ENCODE data around the gene ADSS2.

Gene ADSS2

GRCh38 chr1:244445320-244446181, 6.2 kb downstream of the ADSS2 start:
- DNase-seq (ENCODE audit: low read depth in 2 of 2) = peak in 1 of 2 experiments; percentile 20

- DNase-seq (ENCODE audit: low read depth in 2 of 2) = no peak
Measured at GRCh38 chr1:244444854-244445253, 6.9 kb downstream of the ADSS2 start.

GRCh38 chr1:244442850-244443249, 8.9 kb downstream of the ADSS2 start:
- DNase-seq (ENCODE audit: low read depth in 2 of 2) = no peak

GRCh38 chr1:244439391-244440032, 12.2 kb downstream of the ADSS2 start:
- no peak for DNase-seq (ENCODE audit: low read depth in 2 of 2)

GRCh38 chr1:244437086-244437468, 14.6 kb downstream of the ADSS2 start:
- peak in 1 of 2 experiments; percentile 24 for DNase-seq (ENCODE audit: low read depth in 2 of 2)

- no peak for DNase-seq (ENCODE audit: low read depth in 2 of 2)
Measured at GRCh38 chr1:244436336-244437085, 15.2 kb downstream of the ADSS2 start.

GRCh38 chr1:244435562-244436205, 16.0 kb downstream of the ADSS2 start:
- peak in 1 of 2 experiments; percentile 24 for DNase-seq (ENCODE audit: low read depth in 2 of 2)

GRCh38 chr1:244431166-244431565, 20.5 kb downstream of the ADSS2 start:
- DNase-seq (ENCODE audit: low read depth in 2 of 2) = no peak

GRCh38 chr1:244429818-244430217, 21.9 kb downstream of the ADSS2 start:
- DNase-seq (ENCODE audit: low read depth in 2 of 2) = no peak

- no peak for DNase-seq (ENCODE audit: low read depth in 2 of 2)
Measured at GRCh38 chr1:244427647-244428046, 24.1 kb downstream of the ADSS2 start.

GRCh38 chr1:244424649-244425334, 26.9 kb downstream of the ADSS2 start:
- no peak for DNase-seq (ENCODE audit: low read depth in 2 of 2)

- DNase-seq (ENCODE audit: low read depth in 2 of 2) = no peak
Measured at GRCh38 chr1:244422174-244422573, 29.5 kb downstream of the ADSS2 start.

GRCh38 chr1:244419024-244419423, 32.7 kb downstream of the ADSS2 start:
- no peak for DNase-seq (ENCODE audit: low read depth in 2 of 2)

- DNase-seq (ENCODE audit: low read depth in 2 of 2) = peak in 1 of 2 experiments; percentile 17
Measured at GRCh38 chr1:244414543-244414942, 37.2 kb downstream of the ADSS2 start.

- no peak for DNase-seq (ENCODE audit: low read depth in 2 of 2)
Measured at GRCh38 chr1:244413736-244414135, 38.0 kb downstream of the ADSS2 start.

GRCh38 chr1:244412176-244412575, 39.5 kb downstream of the ADSS2 start:
- no peak for DNase-seq (ENCODE audit: low read depth in 2 of 2)

- DNase-seq (ENCODE audit: low read depth in 2 of 2) = no peak
Measured at GRCh38 chr1:244409701-244410100, 42.0 kb downstream of the ADSS2 start.

GRCh38 chr1:244406337-244406736, 45.4 kb downstream of the ADSS2 start:
- DNase-seq (ENCODE audit: low read depth in 2 of 2) = no peak

GRCh38 chr1:244405856-244406255, 45.9 kb downstream of the ADSS2 start:
- DNase-seq (ENCODE audit: low read depth in 2 of 2) = no peak

- DNase-seq (ENCODE audit: low read depth in 2 of 2) = no peak
Measured at GRCh38 chr1:244403431-244403830, 48.3 kb downstream of the ADSS2 start.

- no peak for DNase-seq (ENCODE audit: low read depth in 2 of 2)
Measured at GRCh38 chr1:244400974-244401373, 50.7 kb downstream of the ADSS2 start.

All from fibroblast of skin of left biceps (primary cell).